Gastrocnemius medialis (tissue), 4 donors: ENCODE data around the gene MLIP.

ENCODE experiments used
- CTCF ChIP-seq, 5 experiments: fragments of 450-650 bp in 3 of 5; fragments of 200-600 bp in 2 of 5; sonication (generic) in 2 of 5; IDR thresholded peaks in 4 of 5; conservative IDR thresholded peaks in 1 of 5; 1 replicate in 4 of 5; 2 replicates in 1 of 5; pipeline ENCODE4 v1.5.1; 2016 to 2019; ENCODE audit warnings: antibody characterized with exemption in 5 of 5, mild to moderate bottlenecking in 3 of 5, moderate library complexity in 3 of 5
- POLR2A ChIP-seq, 2 donors: fragments of 450-650 bp; IDR thresholded peaks; one replicate each; pipeline ENCODE4 v1.6.1; 2017; ENCODE audit warnings: antibody characterized with exemption in 2 of 2, mild to moderate bottlenecking in 2 of 2, moderate library complexity in 2 of 2

- TF ChIP-seq POLR2A (IDR thresholded peaks at IDR 0.05) (no peak), CTCF (IDR thresholded peaks at IDR 0.05 in 4 of 5, conservative IDR thresholded peaks at IDR 0.05 in 1 of 5) (no peak)
These were observed 3.7 kb upstream of the MLIP start for GRCh38 chr6:54107470-54108090.
